HG03175 (cell line): ENCODE data around the gene NUDT14.

Experiments
- ATAC-seq: cut with Tn5 transposase; IDR thresholded peaks from one replicate; pipeline ENCODE4 v1.9.1; 2021; ENCODE audit warnings: mild to moderate bottlenecking, moderate library complexity; ENCODE audit not compliant: unreplicated experiment

NUDT14 gene

GRCh38 chr14:105161309-105161708, 19.8 kb downstream of the NUDT14 start:
- no peak for ATAC-seq

- ATAC-seq, result no peak
Measured at GRCh38 chr14:105160776-105161175, 20.3 kb downstream of the NUDT14 start.

- ATAC-seq, result no peak
Measured at GRCh38 chr14:105159344-105159743, 21.8 kb downstream of the NUDT14 start.

- no peak for ATAC-seq
Measured at GRCh38 chr14:105158794-105159193, 22.3 kb downstream of the NUDT14 start.

- no peak for ATAC-seq
Measured at GRCh38 chr14:105157872-105158271, 23.2 kb downstream of the NUDT14 start.

GRCh38 chr14:105156414-105157375, 24.4 kb downstream of the NUDT14 start:
- ATAC-seq, result no peak

- ATAC-seq, result no peak
Measured at GRCh38 chr14:105155681-105156413, 25.3 kb downstream of the NUDT14 start.

GRCh38 chr14:105155071-105155651, 26.0 kb downstream of the NUDT14 start:
- ATAC-seq, result no peak

GRCh38 chr14:105154476-105154871, 26.6 kb downstream of the NUDT14 start:
- no peak for ATAC-seq

- no peak for ATAC-seq
Measured at GRCh38 chr14:105153739-105154475, 27.2 kb downstream of the NUDT14 start.

GRCh38 chr14:105153331-105153731, 27.8 kb downstream of the NUDT14 start:
- ATAC-seq, result no peak

GRCh38 chr14:105152794-105153241, 28.3 kb downstream of the NUDT14 start:
- ATAC-seq, result no peak

GRCh38 chr14:105151838-105152793, 29.0 kb downstream of the NUDT14 start:
- ATAC-seq, result no peak

- no peak for ATAC-seq
Measured at GRCh38 chr14:105151084-105151837, 29.9 kb downstream of the NUDT14 start.

GRCh38 chr14:105150368-105151083, 30.6 kb downstream of the NUDT14 start:
- ATAC-seq, result no peak

GRCh38 chr14:105150026-105150367, 31.1 kb downstream of the NUDT14 start:
- no peak for ATAC-seq

- no peak for ATAC-seq
Measured at GRCh38 chr14:105149146-105149781, 31.8 kb downstream of the NUDT14 start.

- no peak for ATAC-seq
Measured at GRCh38 chr14:105148604-105149145, 32.4 kb downstream of the NUDT14 start.
